Measurements from ENCODE around the gene MYO18A.
A peak's percentile ranks its signal among the peaks of the same experiment; 100 is the strongest.

MYO18A gene

DNA sequence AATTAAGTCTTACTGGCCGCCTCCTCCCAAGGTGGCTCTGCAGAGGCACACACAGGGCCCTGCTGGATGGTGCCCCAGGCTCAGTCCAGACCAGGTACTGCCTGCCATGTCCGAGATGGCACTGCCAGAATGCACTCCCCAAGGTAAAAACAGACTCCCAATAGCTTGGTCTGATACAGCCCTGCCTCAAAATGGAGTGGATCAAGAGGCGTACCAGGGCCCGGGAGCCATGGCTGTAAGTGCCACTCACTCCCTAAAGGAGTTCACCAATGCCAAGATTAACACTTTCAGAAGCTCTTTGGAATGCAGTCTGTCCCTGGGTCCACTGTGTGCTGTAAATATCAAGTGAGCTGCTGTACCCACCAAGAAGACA lies 576 bp upstream of the MYO18A start:
- Histone ChIP-seq H3K27me3 (ENCODE audit: insufficient read depth, poor library complexity, severe bottlenecking) (no peaks in the 10 kb centered on the region), H3K4me3 (replicated peaks; ENCODE audit: insufficient read depth, low read length) (no peak overlapping the region), H3K27ac (replicated peaks) (no peak overlapping the region)
- DNase-seq (ENCODE audit: low read depth in 1 of 2, low spot score in 1 of 2): no peak
- TF ChIP-seq GABPA (IDR thresholded peaks at IDR 0.05; ENCODE audit: low read depth) (no peak), POLR2AphosphoS5 (IDR thresholded peaks at IDR 0.05; ENCODE audit: low read depth) (no peak), SPI1 (IDR thresholded peaks at IDR 0.05; ENCODE audit: borderline replicate concordance, low read depth) (no peak)
- TF ChIP-seq, protein P1, sequence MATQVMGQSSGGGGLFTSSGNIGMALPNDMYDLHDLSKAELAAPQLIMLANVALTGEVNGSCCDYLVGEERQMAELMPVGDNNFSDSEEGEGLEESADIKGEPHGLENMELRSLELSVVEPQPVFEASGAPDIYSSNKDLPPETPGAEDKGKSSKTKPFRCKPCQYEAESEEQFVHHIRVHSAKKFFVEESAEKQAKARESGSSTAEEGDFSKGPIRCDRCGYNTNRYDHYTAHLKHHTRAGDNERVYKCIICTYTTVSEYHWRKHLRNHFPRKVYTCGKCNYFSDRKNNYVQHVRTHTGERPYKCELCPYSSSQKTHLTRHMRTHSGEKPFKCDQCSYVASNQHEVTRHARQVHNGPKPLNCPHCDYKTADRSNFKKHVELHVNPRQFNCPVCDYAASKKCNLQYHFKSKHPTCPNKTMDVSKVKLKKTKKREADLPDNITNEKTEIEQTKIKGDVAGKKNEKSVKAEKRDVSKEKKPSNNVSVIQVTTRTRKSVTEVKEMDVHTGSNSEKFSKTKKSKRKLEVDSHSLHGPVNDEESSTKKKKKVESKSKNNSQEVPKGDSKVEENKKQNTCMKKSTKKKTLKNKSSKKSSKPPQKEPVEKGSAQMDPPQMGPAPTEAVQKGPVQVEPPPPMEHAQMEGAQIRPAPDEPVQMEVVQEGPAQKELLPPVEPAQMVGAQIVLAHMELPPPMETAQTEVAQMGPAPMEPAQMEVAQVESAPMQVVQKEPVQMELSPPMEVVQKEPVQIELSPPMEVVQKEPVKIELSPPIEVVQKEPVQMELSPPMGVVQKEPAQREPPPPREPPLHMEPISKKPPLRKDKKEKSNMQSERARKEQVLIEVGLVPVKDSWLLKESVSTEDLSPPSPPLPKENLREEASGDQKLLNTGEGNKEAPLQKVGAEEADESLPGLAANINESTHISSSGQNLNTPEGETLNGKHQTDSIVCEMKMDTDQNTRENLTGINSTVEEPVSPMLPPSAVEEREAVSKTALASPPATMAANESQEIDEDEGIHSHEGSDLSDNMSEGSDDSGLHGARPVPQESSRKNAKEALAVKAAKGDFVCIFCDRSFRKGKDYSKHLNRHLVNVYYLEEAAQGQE (IDR thresholded peaks at IDR 0.05; ENCODE audit: insufficient replicate concordance, low read depth): no peak
- TF ChIP-seq, protein P2, sequence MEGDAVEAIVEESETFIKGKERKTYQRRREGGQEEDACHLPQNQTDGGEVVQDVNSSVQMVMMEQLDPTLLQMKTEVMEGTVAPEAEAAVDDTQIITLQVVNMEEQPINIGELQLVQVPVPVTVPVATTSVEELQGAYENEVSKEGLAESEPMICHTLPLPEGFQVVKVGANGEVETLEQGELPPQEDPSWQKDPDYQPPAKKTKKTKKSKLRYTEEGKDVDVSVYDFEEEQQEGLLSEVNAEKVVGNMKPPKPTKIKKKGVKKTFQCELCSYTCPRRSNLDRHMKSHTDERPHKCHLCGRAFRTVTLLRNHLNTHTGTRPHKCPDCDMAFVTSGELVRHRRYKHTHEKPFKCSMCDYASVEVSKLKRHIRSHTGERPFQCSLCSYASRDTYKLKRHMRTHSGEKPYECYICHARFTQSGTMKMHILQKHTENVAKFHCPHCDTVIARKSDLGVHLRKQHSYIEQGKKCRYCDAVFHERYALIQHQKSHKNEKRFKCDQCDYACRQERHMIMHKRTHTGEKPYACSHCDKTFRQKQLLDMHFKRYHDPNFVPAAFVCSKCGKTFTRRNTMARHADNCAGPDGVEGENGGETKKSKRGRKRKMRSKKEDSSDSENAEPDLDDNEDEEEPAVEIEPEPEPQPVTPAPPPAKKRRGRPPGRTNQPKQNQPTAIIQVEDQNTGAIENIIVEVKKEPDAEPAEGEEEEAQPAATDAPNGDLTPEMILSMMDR (IDR thresholded peaks at IDR 0.05; ENCODE audit: insufficient read depth, low read length): no peak

DNA sequence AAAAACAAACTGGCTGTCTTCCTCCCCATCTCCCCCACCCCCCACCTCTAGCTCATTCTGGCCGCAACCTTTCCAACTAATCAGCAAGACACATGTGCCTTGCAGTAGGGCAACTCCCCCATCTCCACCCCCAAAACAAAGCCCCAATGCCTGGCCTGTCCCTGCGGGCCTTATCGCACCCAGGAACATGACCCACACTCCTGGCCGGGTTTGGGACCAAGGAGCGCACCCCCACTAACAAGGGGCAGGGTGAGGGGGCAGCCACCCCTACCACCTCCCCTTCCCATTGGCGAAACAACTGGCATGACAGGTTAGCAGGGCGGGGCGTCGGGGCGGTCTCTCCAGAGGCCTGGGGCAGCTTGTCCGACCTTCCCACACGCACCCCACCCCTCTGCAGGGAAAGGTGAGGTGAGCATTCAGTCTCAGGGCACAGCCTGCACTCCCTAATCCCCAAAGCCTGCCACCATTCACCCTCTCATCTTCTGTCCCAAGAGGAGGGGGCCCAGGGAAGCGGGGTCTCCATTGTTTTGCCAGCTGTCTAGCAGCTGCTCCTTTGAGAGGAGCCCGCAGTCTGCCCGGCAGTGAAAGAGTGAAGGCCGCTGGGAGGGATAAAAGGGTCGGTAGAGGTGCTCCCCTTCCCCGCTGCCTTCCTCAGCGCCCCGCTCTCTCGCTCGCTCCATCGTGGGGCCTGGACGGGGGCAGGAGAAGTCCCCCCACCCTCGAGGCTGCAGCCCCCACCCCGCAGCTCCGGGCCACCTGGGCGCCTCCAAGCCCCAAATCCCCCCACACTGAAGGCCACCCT lies 765 bp downstream of the MYO18A start:
- Histone ChIP-seq H3K27me3 (ENCODE audit: insufficient read depth, poor library complexity, severe bottlenecking) (no peaks in the 10 kb centered on the region), H3K4me3 (replicated peaks; ENCODE audit: insufficient read depth, low read length) (peak overlapping the region; percentile 37), H3K27ac (replicated peaks) (no peak overlapping the region)
- TF ChIP-seq GABPA (IDR thresholded peaks at IDR 0.05; ENCODE audit: low read depth) (no peak), SPI1 (IDR thresholded peaks at IDR 0.05; ENCODE audit: borderline replicate concordance, low read depth) (no peak), POLR2AphosphoS5 (IDR thresholded peaks at IDR 0.05; ENCODE audit: low read depth) (no peak)
- TF ChIP-seq, protein P1 (IDR thresholded peaks at IDR 0.05; ENCODE audit: insufficient replicate concordance, low read depth): no peak
- TF ChIP-seq, protein P2 (IDR thresholded peaks at IDR 0.05; ENCODE audit: insufficient read depth, low read length): no peak
- no peak for DNase-seq (ENCODE audit: low read depth in 1 of 2, low spot score in 1 of 2)

- Histone ChIP-seq H3K27me3 (ENCODE audit: insufficient read depth, poor library complexity, severe bottlenecking) (no peaks in the 10 kb centered on the region), H3K27ac (replicated peaks) (no peak overlapping the region), H3K4me3 (replicated peaks; ENCODE audit: insufficient read depth, low read length) (no peak overlapping the region)
- TF ChIP-seq SPI1 (IDR thresholded peaks at IDR 0.05; ENCODE audit: borderline replicate concordance, low read depth) (no peak), POLR2AphosphoS5 (IDR thresholded peaks at IDR 0.05; ENCODE audit: low read depth) (no peak), GABPA (IDR thresholded peaks at IDR 0.05; ENCODE audit: low read depth) (no peak)
- TF ChIP-seq, protein P1 (IDR thresholded peaks at IDR 0.05; ENCODE audit: insufficient replicate concordance, low read depth): no peak
- TF ChIP-seq, protein P2 (IDR thresholded peaks at IDR 0.05; ENCODE audit: insufficient read depth, low read length): no peak
- DNase-seq (ENCODE audit: low read depth in 1 of 2, low spot score in 1 of 2): no peak
These were observed 1.4 kb downstream of the MYO18A start for GRCh38 chr17:29178750-29179231.
